AG09309 (cell line): ENCODE data around the gene JMJD8.

Experiments
- DNase-seq: peaks from one replicate; pipeline ENCODE4 v3.0.0-alpha.2; 2010; ENCODE audit warnings: low read depth
- H3K4me3 ChIP-seq: 2 replicates; pipeline ENCODE4 v1.5.1; 2011; ENCODE audit warnings: mild to moderate bottlenecking, low read depth, low read length, moderate library complexity; ENCODE audit not compliant: control insufficient read depth
- TF ChIP-seq, protein P1 (sequence below): IDR thresholded peaks from 2 replicates; pipeline ENCODE4 v1.5.1; 2011; ENCODE audit warnings: mild to moderate bottlenecking, low read depth, low read length, inconsistent platforms; ENCODE audit not compliant: insufficient read depth, control insufficient read depth; ENCODE audit errors: missing control alignments

The JMJD8 gene

GRCh38 chr16:725463-726187 is 41.5 kb upstream of the JMJD8 start:
- TF ChIP-seq, protein P1, sequence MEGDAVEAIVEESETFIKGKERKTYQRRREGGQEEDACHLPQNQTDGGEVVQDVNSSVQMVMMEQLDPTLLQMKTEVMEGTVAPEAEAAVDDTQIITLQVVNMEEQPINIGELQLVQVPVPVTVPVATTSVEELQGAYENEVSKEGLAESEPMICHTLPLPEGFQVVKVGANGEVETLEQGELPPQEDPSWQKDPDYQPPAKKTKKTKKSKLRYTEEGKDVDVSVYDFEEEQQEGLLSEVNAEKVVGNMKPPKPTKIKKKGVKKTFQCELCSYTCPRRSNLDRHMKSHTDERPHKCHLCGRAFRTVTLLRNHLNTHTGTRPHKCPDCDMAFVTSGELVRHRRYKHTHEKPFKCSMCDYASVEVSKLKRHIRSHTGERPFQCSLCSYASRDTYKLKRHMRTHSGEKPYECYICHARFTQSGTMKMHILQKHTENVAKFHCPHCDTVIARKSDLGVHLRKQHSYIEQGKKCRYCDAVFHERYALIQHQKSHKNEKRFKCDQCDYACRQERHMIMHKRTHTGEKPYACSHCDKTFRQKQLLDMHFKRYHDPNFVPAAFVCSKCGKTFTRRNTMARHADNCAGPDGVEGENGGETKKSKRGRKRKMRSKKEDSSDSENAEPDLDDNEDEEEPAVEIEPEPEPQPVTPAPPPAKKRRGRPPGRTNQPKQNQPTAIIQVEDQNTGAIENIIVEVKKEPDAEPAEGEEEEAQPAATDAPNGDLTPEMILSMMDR: no peak
- no peak for DNase-seq
- H3K4me3 ChIP-seq: no peak overlapping the region

GRCh38 chr16:725041-725376 is 40.9 kb upstream of the JMJD8 start:
- H3K4me3 ChIP-seq: no peak overlapping the region
- no peak for DNase-seq
- TF ChIP-seq, protein P1: no peak

GRCh38 chr16:724188-725040 is 40.3 kb upstream of the JMJD8 start:
- TF ChIP-seq, protein P1: no peak

DNA sequence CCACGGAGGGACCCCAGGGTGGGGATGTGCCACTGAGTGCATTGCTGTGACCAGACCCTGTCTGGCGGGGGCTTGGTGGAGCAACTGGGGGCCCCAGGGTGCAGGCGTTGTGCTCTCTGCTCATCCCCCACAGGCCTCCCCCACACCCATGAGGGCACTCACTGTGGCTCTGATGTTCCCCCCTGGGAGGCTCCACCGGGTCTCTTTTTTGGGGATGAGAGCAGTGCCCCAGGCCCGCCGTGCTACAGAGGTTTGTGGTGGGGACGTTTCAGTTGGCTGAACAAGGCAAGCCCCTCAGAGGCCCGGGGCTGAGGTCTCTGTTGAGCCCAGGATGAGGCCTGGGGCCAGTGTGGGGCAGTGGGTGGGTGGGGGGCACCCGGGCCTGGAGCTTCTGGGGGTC is 39.6 kb upstream of the JMJD8 start:
- no peak for DNase-seq
- TF ChIP-seq, protein P1: no peak
- no peak overlapping the region for H3K4me3 ChIP-seq

More at GRCh38 chr16:724188-725040, 40.3 kb upstream of the JMJD8 start:
- no peak for DNase-seq
- no peak overlapping the region for H3K4me3 ChIP-seq

GRCh38 chr16:722835-723633 is 38.9 kb upstream of the JMJD8 start:
- TF ChIP-seq, protein P1: no peak
- H3K4me3 ChIP-seq: no peak overlapping the region

DNA sequence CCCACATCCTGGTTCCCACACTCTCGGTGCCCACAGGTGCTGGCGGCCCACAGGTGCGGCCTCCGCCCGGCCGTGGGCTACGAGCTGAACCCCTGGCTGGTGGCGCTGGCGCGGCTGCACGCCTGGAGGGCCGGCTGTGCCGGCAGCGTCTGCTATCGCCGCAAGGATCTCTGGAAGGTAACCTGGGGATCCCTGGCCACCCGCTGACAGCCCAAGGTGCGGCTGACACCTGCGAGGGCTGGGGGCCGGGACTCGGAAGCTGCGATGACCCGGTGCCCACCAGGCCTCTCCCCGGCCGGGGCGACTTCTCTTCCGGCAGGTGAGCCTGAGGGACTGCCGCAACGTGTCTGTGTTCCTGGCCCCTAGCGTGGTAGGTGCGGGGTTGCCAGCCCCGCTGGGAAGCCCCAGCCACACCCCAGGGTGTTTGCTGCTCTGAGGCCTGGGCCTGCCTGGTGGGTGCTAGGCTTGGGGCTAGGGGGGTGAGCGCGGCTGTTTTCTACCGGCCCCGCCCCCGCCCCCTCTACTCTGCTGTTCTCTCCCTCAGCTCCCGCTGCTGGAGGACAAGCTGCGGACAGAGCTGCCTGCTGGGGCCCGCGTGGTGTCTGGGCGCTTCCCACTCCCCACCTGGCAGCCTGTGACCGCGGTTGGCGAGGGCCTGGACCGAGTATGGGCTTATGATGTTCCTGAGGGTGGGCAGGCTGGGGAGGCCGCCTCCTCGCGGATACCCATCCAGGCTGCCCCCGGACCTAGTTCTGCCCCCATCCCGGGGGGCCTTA is 37.8 kb upstream of the JMJD8 start:
- TF ChIP-seq, protein P1: no peak
- H3K4me3 ChIP-seq: peak overlapping the region; percentile 71
- no peak for DNase-seq

More at GRCh38 chr16:722835-723633, 38.9 kb upstream of the JMJD8 start:
- no peak for DNase-seq
